ENCODE data around the gene IRS1.

Gene IRS1

GRCh38 chr2:226754821-226755604 lies 44.6 kb downstream of the IRS1 start:
- no peak for DNase-seq

- no peak for DNase-seq
These were observed 46.7 kb downstream of the IRS1 start for GRCh38 chr2:226752887-226753286.

- no peak for DNase-seq
These were observed 52.3 kb downstream of the IRS1 start for GRCh38 chr2:226747288-226747687.

DNA sequence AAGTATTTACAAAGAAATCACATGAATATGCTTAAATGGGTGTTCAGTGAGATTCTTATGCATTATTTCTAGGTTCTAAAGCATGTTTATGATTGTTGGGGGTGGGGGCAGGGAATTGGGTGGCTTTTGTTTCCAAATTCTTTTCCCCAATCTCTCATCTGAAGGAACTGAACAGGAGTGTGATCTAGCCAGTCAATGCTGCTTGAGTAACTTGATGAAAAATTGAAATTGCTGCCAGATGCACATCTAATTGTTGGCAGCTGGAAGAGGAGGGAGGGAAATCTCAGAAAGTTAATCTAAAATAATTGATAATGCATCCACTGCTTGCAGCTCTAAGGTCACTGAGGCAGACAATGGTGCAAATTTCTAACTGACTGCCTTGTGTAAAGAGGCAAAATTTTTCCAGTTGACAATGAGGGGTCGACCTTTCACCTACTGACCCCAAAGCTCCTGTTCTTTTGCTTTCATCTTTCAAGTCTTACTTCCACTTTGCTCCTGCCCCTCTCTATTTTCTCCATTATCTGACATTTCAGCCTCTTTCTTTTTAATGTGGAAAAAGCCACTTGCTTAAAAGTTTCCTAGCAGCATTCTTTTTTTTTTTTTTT lies 53.3 kb downstream of the IRS1 start:
- no peak for DNase-seq

GRCh38 chr2:226743915-226744314 lies 55.7 kb downstream of the IRS1 start:
- DNase-seq, result no peak

GRCh38 chr2:226742347-226742746 lies 57.3 kb downstream of the IRS1 start:
- DNase-seq, result peak; percentile 67

- no peak for DNase-seq
These were observed 59.5 kb downstream of the IRS1 start for GRCh38 chr2:226740039-226740648.

DNA sequence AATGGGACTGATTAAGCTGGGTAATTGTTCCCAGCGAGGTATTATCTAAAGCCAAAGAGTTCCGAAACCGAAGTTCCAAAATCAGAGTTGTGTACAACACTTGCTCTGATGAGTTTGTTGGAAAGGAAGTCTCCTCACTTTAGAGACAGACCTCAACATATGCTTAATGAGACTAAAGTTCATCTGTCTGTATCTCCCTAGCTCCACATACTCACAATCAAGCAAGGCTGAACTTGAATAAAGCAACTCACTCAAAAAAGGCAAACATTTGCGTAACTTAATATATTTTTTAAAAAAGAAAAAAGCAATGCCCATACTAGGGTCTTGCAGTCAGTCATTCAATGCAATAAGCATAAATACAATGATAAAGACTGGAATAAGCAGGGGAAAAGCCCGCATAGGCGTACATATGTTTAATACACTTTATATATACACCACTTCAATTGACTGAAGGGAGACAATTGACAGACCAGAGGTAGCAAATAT lies 60.0 kb downstream of the IRS1 start:
- DNase-seq, result no peak

DNA sequence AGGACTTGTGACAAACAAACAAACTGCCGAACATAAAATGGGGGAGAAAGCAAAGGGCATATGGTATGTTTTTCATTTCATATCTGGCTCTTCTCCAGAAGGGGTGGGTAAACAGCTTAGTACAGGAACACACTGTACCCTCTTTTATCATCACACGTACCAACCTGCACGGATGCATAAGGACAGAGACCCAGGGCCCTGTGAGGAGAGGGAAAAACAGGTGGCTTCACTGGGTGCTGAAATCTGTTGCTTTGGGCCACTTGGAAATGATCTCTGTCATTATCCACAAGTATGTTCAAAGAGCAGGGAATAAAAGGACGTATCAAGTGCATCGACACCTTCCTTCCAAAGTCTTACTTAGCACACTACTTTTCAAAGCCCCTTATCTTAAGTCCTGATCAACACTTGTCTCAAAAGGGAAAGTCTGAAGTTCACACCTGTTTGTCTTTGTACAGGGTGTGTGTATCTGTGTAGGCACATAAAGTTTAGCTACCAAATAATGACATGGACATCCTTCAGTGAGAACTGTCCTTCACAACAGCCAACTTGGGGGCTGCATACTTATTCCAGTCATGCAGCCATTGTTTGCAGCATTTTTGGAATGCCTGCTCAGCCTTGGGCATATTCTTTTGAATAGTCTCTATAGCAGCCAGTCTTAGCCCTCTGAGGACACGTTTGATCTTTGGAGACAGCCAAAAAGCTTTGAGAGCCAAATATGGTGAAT lies 60.6 kb downstream of the IRS1 start:
- DNase-seq, result no peak

DNA sequence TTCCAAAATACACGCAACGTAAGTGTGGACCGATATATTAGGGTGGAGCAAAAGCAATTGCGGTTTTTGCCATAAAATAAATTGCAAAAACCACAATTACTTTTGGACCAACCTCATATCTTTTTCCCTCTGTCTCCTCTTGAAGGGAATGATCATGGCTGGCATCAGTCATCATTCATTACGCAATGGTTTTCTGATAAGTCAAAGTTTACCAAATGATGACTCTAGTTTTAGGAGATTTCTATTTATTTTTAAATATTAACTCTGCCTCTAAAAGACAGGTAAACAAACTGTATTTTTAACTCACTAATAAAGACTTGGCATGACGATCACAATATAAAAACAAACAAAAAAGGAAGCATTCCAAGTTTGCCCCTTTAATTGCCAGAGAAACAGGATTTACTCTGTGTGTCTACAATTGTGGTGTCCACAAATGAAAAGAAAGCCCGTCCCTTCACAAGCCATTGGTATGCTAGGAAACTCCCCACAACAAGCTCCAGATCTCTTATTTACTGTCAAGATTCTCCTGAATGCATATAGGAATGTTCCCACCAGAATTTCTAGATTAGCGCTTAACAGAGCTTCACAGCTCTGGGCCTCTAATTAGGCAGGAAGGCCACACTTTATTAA lies 61.3 kb downstream of the IRS1 start:
- DNase-seq, result no peak

DNA sequence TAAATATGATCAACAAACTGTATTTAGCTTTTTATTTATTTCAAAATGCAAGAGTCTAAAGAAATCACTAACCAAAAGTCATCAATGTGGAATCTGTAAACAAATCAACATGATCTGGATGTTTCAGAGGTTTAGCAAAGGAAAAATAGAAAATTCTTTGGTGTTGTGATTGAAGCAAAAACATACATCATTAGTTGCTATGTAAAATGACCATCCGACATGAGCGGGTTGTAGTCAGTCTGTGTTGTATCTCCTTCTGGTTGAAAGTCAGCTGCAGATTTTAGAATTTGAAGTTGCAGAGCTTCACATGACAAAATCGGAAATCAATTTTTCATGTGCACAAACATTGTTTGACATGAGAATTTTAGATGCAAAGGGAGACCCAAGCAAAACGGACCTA lies 63.2 kb downstream of the IRS1 start:
- DNase-seq, result no peak

- no peak for DNase-seq
These were observed 65.6 kb downstream of the IRS1 start for GRCh38 chr2:226733927-226734564.

DNA sequence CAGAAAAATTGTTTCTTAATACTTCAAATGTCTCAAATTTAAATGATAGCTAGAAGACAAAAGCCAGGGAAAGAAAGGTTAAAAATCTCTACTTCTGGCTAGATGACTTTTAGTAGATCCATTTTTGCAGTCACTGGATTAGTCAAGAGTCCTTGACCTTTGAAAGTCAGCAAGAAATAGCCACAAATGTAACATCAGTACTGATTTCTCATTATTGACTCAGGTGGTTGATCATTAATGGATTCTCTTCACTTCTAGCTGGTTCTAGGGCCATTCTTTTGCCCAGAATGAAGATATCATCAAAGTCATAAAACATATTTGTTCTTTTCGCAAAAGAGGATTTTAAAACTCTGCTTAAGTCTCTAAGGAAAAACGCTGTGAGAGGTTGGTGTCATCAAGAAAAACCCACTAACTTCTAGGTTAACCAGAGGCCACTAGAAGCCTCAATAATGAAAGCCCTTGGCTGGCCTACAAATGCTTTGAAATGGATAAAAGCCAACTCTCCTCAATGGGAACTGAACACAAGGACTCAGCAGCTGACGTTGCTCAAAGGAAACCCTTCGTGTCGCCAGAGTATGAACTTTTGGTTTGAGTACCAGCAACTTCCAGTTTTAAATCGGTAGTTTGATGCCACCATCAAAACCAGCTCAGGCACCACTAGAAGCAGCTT lies 66.3 kb downstream of the IRS1 start:
- no peak for DNase-seq

DNA sequence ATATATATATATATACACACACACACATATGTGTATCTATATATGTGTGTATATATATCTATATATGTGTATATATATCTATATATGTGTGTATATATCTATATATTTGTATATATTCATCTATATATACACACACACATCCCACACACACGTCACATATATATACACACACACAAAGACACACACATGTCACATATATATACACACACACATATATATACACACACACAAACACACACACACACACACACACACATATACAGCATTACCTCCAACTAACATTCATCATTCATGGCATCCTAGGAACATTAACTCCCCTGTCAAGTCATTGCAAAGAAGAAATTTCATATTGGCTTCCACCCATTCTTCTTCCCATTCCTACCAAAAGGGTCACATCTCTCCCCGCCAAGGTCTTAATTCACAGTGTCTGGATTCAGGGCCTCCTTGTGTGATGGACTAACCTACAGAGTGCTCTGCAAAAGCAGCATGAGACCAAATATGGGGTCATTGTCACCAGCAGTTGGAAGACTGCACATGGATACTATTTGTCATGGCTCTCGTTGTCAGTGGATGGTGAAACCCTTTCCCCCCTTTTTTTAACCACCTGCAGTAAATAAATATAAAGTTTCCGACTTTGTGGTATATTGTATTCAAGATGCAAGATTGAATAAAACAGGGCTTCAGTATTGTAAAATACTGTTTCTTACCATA lies 67.0 kb downstream of the IRS1 start:
- DNase-seq, result no peak

- no peak for DNase-seq
These were observed 69.1 kb downstream of the IRS1 start for GRCh38 chr2:226730481-226730880.

DNA sequence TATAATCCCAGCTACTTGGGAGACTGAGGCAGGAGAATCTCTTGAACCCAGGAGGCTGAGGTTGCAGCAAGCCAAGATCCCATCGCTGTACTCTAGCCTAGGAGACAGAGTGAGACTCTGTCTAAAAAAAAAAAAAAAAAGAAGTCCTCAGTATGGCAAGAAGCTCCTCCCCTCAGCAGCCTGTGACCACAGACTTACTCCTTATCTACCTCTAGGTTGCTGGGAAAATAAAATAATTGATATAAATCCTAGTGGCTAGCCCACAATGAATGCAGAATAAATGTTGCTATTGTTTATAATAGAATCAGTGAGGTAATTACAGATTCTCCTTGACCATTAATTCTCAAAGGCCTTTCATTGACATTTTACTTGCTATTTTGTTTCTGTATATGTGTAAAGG lies 70.6 kb downstream of the IRS1 start:
- no peak for DNase-seq

GRCh38 chr2:226727251-226727650 lies 72.4 kb downstream of the IRS1 start:
- no peak for DNase-seq

DNA sequence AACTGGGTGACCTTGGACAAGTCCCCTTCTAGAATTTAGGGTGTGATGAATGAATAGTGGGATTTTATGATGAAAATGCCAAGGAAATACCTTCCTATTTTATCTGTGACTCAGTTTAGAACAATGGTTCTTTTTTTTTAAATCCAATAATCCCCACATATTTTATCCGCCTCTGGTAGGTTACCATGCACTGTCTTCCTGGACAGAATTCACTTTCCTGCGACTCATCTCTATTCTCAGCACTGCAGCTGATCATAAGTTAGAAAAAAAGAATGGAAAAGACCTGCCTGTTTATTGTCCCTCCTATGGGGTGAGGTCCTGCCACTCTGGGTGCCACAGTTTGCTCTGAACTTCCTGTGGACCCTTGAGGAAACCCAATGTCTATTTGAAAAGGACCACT lies 73.1 kb downstream of the IRS1 start:
- DNase-seq, result no peak

- no peak for DNase-seq
These were observed 74.3 kb downstream of the IRS1 start for GRCh38 chr2:226725126-226725860.

GRCh38 chr2:226721541-226721940 lies 78.1 kb downstream of the IRS1 start:
- DNase-seq, result peak; percentile 38
